GOT3 (cell line): ENCODE measurements around the gene CAMK2N1.
A peak's percentile ranks its signal among the peaks of the same experiment; 100 is the strongest.
"Not testable (repeated sequence)": the region's sequence is repeated elsewhere in the genome, so short reads cannot be mapped to it uniquely, and the experiment has no call there.

Experiments
- DNase-seq: peaks from one replicate; lab custom pipeline; 2025; ENCODE audit warnings: mixed read lengths; lab: John Stamatoyannopoulos, UW

CAMK2N1 gene

GRCh38 chr1:20496725-20497383, 10.8 kb upstream of the CAMK2N1 start:
- not testable (repeated sequence) for DNase-seq

DNA sequence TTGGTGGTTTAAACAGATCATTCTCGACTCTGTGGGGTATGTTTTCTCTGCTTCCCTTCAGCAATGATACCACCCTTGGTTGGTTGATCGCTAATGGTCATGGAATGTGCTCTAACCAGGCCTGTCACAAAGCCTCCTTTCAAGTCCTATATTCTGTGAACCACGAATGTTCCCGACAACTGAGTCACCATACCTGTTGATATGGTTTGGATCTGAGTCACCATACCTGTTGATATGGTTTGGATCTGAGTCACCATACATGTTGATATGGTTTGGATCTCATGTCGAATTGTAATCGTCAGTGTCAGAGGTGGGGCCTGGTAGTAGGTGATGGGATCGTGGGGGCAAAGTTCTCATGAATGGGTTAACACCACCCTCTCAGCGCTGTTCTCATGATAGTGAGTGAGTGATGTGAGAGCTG, 10.2 kb upstream of the CAMK2N1 start:
- no peak for DNase-seq

DNA sequence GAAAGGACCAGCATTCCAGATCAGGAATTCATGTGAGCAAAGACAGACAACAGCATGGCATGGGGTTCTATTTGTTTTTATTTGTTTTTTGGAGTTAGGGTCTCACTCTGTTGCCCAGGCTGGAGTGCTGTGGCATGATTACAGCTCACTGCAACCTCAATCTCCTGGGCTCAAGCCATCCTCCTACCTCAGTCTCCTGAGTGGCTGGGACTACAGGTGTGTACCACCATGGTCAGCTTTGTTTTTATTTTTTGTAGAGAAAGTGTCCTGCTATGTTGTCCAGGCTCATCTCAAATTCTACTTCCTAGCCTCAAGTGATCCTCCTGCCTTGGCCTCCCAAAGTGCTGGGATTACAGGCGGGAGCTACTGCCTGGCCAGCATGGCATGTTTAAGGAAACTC, 9.7 kb upstream of the CAMK2N1 start:
- DNase-seq: no peak

- no peak for DNase-seq
Observed at GRCh38 chr1:20494609-20495311, 8.8 kb upstream of the CAMK2N1 start.

- DNase-seq: peak; percentile 53
Observed at GRCh38 chr1:20493839-20494608, 8.0 kb upstream of the CAMK2N1 start.

- no peak for DNase-seq
Observed at GRCh38 chr1:20493309-20493708, 7.3 kb upstream of the CAMK2N1 start.

- no peak for DNase-seq
Observed at GRCh38 chr1:20492751-20493150, 6.7 kb upstream of the CAMK2N1 start.

GRCh38 chr1:20491866-20492265, 5.9 kb upstream of the CAMK2N1 start:
- DNase-seq: no peak

- DNase-seq: no peak
Observed at GRCh38 chr1:20491178-20491577, 5.2 kb upstream of the CAMK2N1 start.

DNA sequence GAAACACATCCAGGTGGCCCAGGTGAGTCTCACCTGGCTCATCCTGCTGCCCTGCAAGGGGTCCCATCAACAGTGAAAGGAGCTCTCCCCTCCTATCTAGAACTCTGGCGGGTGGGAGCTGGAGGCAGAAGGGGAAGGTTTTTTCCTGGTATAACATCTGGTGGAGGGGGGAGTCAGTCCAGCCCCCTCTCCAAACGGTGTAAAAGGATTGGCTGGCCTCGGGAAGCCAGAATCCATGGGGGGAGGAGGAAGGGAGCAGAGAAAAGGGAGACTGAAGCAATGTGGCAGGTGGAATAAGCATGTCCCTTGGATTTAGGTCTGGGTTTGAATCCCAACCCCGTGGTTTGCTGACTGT, 1.2 kb upstream of the CAMK2N1 start:
- no peak for DNase-seq

- DNase-seq: no peak
Observed at GRCh38 chr1:20486457-20487235, 636 bp upstream of the CAMK2N1 start.

- DNase-seq: no peak
Observed at GRCh38 chr1:20484519-20485462, 1.2 kb downstream of the CAMK2N1 start.

GRCh38 chr1:20483833-20484518, 2.0 kb downstream of the CAMK2N1 start:
- DNase-seq: no peak

GRCh38 chr1:20483098-20483832, 2.7 kb downstream of the CAMK2N1 start:
- DNase-seq: no peak

DNA sequence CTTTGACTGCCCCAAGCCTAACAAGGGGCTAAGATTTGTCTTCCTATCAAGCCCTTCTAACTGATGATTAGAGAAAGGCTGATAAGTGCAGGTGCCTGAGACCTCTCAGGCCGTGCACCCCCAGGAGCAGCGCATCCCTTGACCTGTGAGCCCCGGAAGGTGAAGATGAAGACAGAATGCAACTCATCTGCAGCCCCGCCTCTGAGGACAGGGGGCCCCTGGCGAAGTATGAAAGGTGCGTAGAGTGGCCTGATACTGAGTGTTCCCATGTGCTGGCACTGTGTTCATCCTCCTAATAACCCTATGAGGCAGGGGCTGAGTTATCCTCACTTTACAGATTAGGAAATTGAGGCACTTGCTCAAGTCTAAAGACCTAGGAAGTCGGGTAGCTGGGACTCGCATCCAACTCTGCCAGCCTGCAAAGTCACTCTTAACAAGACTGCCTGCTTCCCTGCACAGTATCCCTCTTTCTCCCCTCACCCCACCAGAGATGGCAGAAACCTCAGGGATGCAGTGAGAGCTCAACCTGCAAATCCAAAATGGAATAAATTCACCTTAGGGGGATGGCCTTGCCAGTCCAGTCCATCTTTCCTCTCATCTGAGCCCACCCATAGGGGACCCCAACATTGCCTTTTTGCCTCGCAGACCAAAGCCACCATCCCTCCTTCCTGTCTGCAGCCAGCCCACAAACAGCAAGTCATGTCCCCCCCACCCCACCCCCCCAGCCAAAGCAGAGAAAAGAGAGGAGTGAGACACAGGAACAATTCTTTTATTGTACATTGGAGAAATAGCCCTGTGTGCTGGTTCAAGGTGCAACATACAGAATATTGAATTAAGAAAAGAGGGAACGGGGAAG, 4.1 kb downstream of the CAMK2N1 start:
- DNase-seq: no peak

DNA sequence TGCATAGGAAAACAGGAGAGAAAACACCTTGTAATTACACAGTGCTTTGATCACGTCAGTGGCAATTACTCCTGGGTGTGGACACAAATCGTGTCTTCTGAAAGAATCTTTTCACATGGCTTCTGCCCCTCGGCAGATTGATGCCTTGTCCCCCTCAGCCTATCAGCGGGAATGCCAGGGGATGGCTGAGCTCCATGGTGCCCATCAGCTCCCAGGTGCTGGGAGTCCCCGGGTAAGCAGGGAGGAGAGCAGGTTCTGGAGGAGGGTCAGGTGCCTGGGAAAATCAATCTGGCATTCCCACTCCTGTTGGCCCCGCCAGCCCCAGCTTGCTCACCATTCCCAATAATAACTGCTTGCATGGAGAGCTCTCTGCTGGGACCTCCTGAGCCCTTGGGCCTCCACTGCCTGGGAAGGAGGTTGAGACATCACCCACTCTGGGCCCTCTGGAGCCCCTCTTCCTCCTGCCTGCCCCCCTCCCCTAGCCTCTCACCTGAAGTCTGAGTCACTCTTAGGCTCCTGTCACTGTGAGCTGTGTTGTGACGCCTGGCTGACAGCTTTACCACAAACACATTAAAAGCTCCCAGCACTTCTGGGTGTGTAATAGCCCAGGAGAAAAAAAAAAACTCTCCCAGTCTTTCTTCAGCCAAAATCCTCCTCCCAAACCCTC, 4.9 kb downstream of the CAMK2N1 start:
- no peak for DNase-seq

DNA sequence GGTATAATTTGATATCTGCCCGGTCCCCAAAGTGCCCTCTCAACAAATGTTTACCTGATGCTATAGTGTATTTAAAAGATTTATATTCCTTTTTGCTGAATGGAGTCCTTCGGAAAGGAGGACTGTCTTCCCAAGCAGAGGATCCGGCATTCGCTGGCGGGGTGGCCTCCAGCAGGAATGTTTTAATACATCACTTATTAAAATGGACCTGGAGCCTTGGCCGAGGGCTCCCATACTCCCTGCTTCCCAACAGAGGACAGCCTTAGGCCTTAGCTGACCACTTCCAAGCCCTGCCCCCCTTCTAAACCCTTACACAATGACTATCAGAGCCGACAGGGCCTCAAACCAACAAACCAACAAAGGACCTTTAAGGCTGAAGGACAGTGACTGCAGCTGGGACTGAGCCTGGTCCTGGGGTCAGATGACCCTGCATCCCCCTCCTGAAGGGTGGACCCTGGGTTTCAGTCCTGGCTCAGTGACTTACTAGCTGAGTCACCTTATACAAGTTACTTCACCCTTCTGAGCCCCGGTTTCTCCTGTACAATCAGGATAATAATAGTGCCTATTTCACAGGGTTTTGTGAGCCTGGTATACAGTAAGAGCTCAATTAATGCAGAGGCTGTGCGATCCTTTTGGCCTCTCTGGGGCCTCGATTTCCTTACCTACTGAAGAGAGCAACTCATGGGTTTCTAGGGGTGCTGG, 5.6 kb downstream of the CAMK2N1 start:
- DNase-seq: no peak

- no peak for DNase-seq
Observed at GRCh38 chr1:20479840-20480239, 6.2 kb downstream of the CAMK2N1 start.
